Esophagus muscularis mucosa (tissue), 3 donors: Measurements from ENCODE around the gene NSD1.

Source experiments
- POLR2A ChIP-seq: fragments of 450-650 bp; IDR thresholded peaks from one replicate; pipeline ENCODE4 v1.6.1; 2017; ENCODE audit warnings: antibody characterized with exemption, moderate library complexity, mild to moderate bottlenecking, low read depth
- TF ChIP-seq, protein P1 (sequence below), 3 experiments: fragments of 200-600 bp in 2 of 3; fragments of 450-650 bp in 1 of 3; sonication (generic) in 2 of 3; IDR thresholded peaks; one replicate each; pipeline ENCODE4 v1.5.1; 2017 to 2019; ENCODE audit warnings: antibody characterized with exemption in 3 of 3, mild to moderate bottlenecking in 2 of 3, moderate library complexity in 1 of 3

DNA sequence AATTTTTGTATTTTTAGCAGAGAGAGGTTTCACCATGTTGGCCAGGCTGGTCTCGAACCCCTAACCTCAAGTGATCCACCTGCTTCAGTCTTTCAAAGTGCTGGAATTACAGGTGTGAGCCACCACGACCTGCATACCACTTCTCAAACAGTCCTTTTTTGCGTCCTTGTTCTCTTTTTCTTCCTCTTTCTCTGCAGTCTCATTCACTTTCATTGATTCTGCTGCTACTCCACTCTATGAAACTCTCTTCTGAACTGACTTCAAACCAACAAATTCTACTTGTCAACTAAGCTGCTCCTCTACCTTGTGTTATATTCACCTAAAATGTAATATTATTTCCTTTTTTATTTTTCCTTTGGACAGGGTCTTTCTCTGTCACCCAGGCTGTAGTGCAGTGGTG lies 7.9 kb downstream of the NSD1 start:
- TF ChIP-seq, protein P1, sequence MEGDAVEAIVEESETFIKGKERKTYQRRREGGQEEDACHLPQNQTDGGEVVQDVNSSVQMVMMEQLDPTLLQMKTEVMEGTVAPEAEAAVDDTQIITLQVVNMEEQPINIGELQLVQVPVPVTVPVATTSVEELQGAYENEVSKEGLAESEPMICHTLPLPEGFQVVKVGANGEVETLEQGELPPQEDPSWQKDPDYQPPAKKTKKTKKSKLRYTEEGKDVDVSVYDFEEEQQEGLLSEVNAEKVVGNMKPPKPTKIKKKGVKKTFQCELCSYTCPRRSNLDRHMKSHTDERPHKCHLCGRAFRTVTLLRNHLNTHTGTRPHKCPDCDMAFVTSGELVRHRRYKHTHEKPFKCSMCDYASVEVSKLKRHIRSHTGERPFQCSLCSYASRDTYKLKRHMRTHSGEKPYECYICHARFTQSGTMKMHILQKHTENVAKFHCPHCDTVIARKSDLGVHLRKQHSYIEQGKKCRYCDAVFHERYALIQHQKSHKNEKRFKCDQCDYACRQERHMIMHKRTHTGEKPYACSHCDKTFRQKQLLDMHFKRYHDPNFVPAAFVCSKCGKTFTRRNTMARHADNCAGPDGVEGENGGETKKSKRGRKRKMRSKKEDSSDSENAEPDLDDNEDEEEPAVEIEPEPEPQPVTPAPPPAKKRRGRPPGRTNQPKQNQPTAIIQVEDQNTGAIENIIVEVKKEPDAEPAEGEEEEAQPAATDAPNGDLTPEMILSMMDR (IDR thresholded peaks at IDR 0.05), result no peak
- TF ChIP-seq POLR2A, result no peak
